ENCODE results near the gene PCDHA8.
A peak's percentile ranks its signal among the peaks of the same experiment; 100 is the strongest.
"Not testable (repeated sequence)": the region's sequence is repeated elsewhere in the genome, so short reads cannot be mapped to it uniquely, and the experiment has no call there.

Gene PCDHA8

GRCh38 chr5:140870221-140871201, 29.5 kb downstream of the PCDHA8 start:
- DNase-seq: no peak

GRCh38 chr5:140875085-140876065, 34.4 kb downstream of the PCDHA8 start, which contains the start of gene PCDHA12:
Gene PCDHA12 (plus strand): TSS chr5:140875308. CDS start chr5:140875473, 165 bp downstream.
- no peak for DNase-seq

GRCh38 chr5:140876541-140877261, 35.7 kb downstream of the PCDHA8 start:
- not testable (repeated sequence) for DNase-seq

- DNase-seq: no peak
Measured at GRCh38 chr5:140877262-140877581, 36.2 kb downstream of the PCDHA8 start.

GRCh38 chr5:140881889-140882590, 41.1 kb downstream of the PCDHA8 start, which contains the start of gene PCDHA13:
Gene PCDHA13 (plus strand): TSS chr5:140882124. CDS start chr5:140882269, 145 bp downstream.
- no peak for DNase-seq

GRCh38 chr5:140882591-140882899, 41.6 kb downstream of the PCDHA8 start:
- DNase-seq: peak in 1 of 3 experiments; percentile 0

- DNase-seq: no peak
Measured at GRCh38 chr5:140883373-140883772, 42.4 kb downstream of the PCDHA8 start.

- no peak for DNase-seq
Measured at GRCh38 chr5:140883927-140884697, 43.1 kb downstream of the PCDHA8 start.

Measured in NCI-H1417 (cell line).